ENCODE data around the gene LSM7.

DNA sequence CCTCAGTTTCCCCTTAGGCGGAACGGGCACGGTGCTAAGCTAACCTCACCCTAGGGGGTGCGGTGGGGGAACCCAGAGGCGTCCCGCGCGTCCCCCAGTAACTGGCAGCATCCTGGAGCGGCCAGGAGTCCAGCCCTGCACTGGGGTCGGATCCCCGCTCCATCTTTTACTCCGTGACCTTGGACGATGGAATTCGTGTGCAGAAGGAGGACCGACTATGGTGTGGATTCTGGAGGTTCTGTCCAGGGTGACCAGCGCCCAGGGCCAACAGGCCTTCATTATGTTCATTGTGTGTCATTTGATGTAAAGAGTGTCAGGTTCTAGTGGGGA, 728 bp upstream of the LSM7 start:
- TF ChIP-seq, protein P1, sequence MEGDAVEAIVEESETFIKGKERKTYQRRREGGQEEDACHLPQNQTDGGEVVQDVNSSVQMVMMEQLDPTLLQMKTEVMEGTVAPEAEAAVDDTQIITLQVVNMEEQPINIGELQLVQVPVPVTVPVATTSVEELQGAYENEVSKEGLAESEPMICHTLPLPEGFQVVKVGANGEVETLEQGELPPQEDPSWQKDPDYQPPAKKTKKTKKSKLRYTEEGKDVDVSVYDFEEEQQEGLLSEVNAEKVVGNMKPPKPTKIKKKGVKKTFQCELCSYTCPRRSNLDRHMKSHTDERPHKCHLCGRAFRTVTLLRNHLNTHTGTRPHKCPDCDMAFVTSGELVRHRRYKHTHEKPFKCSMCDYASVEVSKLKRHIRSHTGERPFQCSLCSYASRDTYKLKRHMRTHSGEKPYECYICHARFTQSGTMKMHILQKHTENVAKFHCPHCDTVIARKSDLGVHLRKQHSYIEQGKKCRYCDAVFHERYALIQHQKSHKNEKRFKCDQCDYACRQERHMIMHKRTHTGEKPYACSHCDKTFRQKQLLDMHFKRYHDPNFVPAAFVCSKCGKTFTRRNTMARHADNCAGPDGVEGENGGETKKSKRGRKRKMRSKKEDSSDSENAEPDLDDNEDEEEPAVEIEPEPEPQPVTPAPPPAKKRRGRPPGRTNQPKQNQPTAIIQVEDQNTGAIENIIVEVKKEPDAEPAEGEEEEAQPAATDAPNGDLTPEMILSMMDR (IDR thresholded peaks at IDR 0.05): no peak
- no peak for TF ChIP-seq POLR2A (IDR thresholded peaks at IDR 0.05)
